B cell (primary cell): Measurements from ENCODE around the gene CFAP61. TPM values are rescaled to one million over a fixed set of nuclear protein-coding genes. Genes with fewer than 3 reads are reported as not detected.

Experiments
- ATAC-seq: fragments of 200-7000 bp; cut with Tn5 transposase; one replicate; pipeline ENCODE4 v1.10.0; 2021; ENCODE audit warnings: low read depth, mild to moderate bottlenecking, moderate number of reproducible peaks, moderate library complexity
- CTCF ChIA-PET: fragments of 350-600 bp; sonication (Branson Sonifier 250); formaldehyde crosslinking; loops from one replicate; lab custom pipeline; 2021; ENCODE audit warnings: antibody characterized with exemption, inconsistent platforms; lab: Charles Lee
- POLR2A ChIA-PET: fragments of 350-600 bp; sonication (Branson Sonifier 250); formaldehyde crosslinking; loops from one replicate; lab custom pipeline; 2021; ENCODE audit warnings: antibody characterized with exemption; lab: Charles Lee
- DNase-seq: peaks from one replicate; pipeline ENCODE4 v3.0.0; 2013
- H2AFZ ChIP-seq: 2 replicates; pipeline ENCODE4 v1.6.1; 2012; ENCODE audit warnings: mild to moderate bottlenecking, low read depth, low read length; ENCODE audit not compliant: insufficient read depth, poor library complexity, severe bottlenecking
- H3K27ac ChIP-seq, 2 donors: 1 replicate in 1 of 2; 2 replicates in 1 of 2; pipeline ENCODE4 v1.5.1; 2012 to 2013; ENCODE audit warnings: low read length in 2 of 2, mild to moderate bottlenecking in 2 of 2, moderate library complexity in 1 of 2
- H3K27me3 ChIP-seq, 4 experiments: fragments of 200-600 bp in 1 of 4; sonication (generic) in 1 of 4; replicated peaks in 1 of 4; 1 replicate in 2 of 4; 2 replicates in 2 of 4; pipeline versions ENCODE4 v1.6.1 to v1.7.0; 2013 to 2016; ENCODE audit warnings: low read length in 3 of 4, mild to moderate bottlenecking in 2 of 4, mixed read lengths in 1 of 4, moderate library complexity in 1 of 4; ENCODE audit not compliant: insufficient read depth in 4 of 4, control insufficient read depth in 3 of 4; ENCODE audit errors: control extremely low read depth in 1 of 4
- H3K36me3 ChIP-seq, 2 experiments: replicated peaks in 1 of 2; 1 replicate in 1 of 2; 2 replicates in 1 of 2; pipeline versions ENCODE4 v1.6.1 to v1.7.1; 2013; ENCODE audit warnings: low read length in 1 of 2; ENCODE audit not compliant: insufficient read depth in 2 of 2, control insufficient read depth in 1 of 2; ENCODE audit errors: control extremely low read depth in 1 of 2, extremely low read depth in 1 of 2
- H3K4me1 ChIP-seq, 2 donors: fragments of 200-600 bp in 1 of 2; sonication (generic) in 1 of 2; 1 replicate in 1 of 2; 2 replicates in 1 of 2; pipeline versions ENCODE4 v1.5.1 to v1.6.1; 2013 to 2017; ENCODE audit warnings: low read length in 2 of 2; ENCODE audit not compliant: control insufficient read depth in 2 of 2, insufficient read depth in 2 of 2
- H3K4me2 ChIP-seq: replicated peaks from 2 replicates; pipeline ENCODE3; 2012; ENCODE audit warnings: mild to moderate bottlenecking, low read depth, low read length; ENCODE audit not compliant: poor library complexity, severe bottlenecking
- H3K4me3 ChIP-seq, 5 experiments: fragments of 200-600 bp in 1 of 5; sonication (generic) in 1 of 5; 1 replicate in 3 of 5; 2 replicates in 2 of 5; pipeline versions ENCODE4 v1.5.1 to v1.7.0; 2011 to 2016; ENCODE audit warnings: low read length in 4 of 5, mild to moderate bottlenecking in 4 of 5, low read depth in 2 of 5, control low read depth in 1 of 5, moderate library complexity in 1 of 5; ENCODE audit not compliant: insufficient read depth in 1 of 5; ENCODE audit errors: control extremely low read depth in 1 of 5, extremely low read depth in 1 of 5
- H3K79me2 ChIP-seq: fragments of 200-600 bp; sonication (generic); one replicate; pipeline ENCODE4 v1.6.0; 2016; ENCODE audit warnings: low read length; ENCODE audit not compliant: control insufficient read depth, insufficient read depth
- H3K9ac ChIP-seq: fragments of 200-600 bp; sonication (generic); 2 replicates; pipeline ENCODE4 v1.6.1; 2017; ENCODE audit warnings: mild to moderate bottlenecking, low read length, moderate library complexity
- H3K9me3 ChIP-seq, 3 donors: one replicate each; pipeline versions ENCODE4 v1.6.1 to v1.7.1; 2013; ENCODE audit warnings: low read length in 2 of 3; ENCODE audit not compliant: control insufficient read depth in 2 of 3, insufficient read depth in 1 of 3; ENCODE audit errors: control extremely low read depth in 1 of 3
- H4K20me1 ChIP-seq: 2 replicates; pipeline ENCODE4 v1.6.0; 2012; ENCODE audit warnings: mild to moderate bottlenecking, low read length; ENCODE audit not compliant: insufficient read depth, control insufficient read depth, poor library complexity, severe bottlenecking
- H3K27ac Mint-ChIP-seq: one replicate; pipeline ENCODE4 v1.8.0; 2021; ENCODE audit warnings: mixed read lengths
- H3K27me3 Mint-ChIP-seq: one replicate; pipeline ENCODE4 v1.8.0; 2021; ENCODE audit warnings: mixed read lengths
- H3K4me1 Mint-ChIP-seq: one replicate; pipeline ENCODE4 v1.8.0; 2021; ENCODE audit warnings: mixed read lengths
- H3K4me3 Mint-ChIP-seq: one replicate; pipeline ENCODE4 v1.8.0; 2021; ENCODE audit warnings: mixed read lengths
- H3K9me3 Mint-ChIP-seq: one replicate; pipeline ENCODE4 v1.8.0; 2022; ENCODE audit warnings: mixed read lengths; ENCODE audit not compliant: insufficient read depth
- EZH2 ChIP-seq: IDR thresholded peaks from 2 replicates; pipeline ENCODE4 v1.6.1; 2012; ENCODE audit warnings: borderline replicate concordance, low read depth, mild to moderate bottlenecking, moderate library complexity, low read length; ENCODE audit not compliant: insufficient read depth, poor library complexity, severe bottlenecking
- WGBS: methylation state at CpG from one replicate; pipeline ENCODE4 v1.1.5; 2013; ENCODE audit warnings: missing lambda C conversion rate; ENCODE audit not compliant: insufficient coverage; 5-methylcytosine and 5-hydroxymethylcytosine counted together
- intact Hi-C: fragments of 100-400 bp; cut with micrococcal nuclease; formaldehyde crosslinking; loops from one replicate; pipeline ENCODE4 v1.10.0; 2022
- polyA plus RNA-seq: library from polyadenylated mRNA; depleted of rRNA; stranded (reverse); fragments of >200 nt; gene quantifications from 2 replicates; pipeline ENCODE4 v1.2.3, GENCODE V29; 2012
- total RNA-seq, 2 donors: library from RNA; stranded (reverse); fragments of 120-200 nt in 1 of 2; gene quantifications; 1 replicate in 1 of 2; 2 replicates in 1 of 2; pipeline versions ENCODE4 v1.2.3 to v1.2.4, GENCODE V29; 2013 to 2022
- TF ChIP-seq, protein P1 (sequence below): fragments of 200-600 bp; IDR thresholded peaks from one replicate; pipeline ENCODE4 v1.8.0; 2022; ENCODE audit warnings: antibody characterized with exemption, mild to moderate bottlenecking

The CFAP61 gene
- total and polyA plus RNA-seq, 2 donors (not counting 1 experiment from before 2014, with no cell fraction given) = not detected

DNA sequence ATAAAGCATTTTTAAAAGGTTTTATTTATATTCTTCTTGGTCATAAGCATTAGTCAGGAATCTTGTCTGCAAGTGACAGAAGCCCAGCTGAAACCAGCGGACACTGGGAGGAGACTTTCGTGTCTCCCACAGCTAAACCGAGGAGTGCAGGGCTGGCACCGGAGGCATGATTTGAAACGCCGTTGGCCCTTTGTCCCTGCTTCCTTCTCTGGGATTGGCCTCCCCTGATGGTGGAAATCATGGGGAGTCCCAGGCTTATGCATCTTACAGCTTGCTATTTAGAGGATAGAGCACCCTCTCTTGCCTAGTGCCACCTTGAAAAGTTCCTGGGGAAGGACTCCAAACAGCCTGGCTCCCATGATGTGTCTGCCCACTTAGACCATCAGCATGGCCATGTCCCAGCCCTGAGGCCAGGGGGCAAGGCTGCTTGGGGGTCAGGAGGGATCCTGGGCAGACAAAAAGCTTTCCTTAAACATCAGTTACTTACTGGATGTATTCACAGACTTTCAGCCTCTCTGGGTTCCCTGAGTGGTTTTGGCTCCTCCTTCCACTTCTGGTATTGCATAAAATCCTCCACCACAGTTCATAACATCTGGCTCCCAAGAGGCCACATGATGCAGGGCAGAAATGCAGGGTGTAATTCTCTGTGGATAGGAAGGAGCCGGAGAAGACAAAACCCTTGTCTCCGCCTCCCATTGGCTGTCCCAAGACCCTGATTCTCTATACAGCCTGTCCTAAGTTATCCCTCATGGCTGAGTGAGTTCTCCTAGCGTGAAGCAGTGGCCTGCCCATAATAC is 266.2 kb downstream of the CFAP61 start:
- Histone ChIP-seq H3K4me3 (no peak overlapping the region), H3K36me3 (no peaks in the 10 kb centered on the region), H3K9me3 (peaks cover 0 to 10% (median 3%) of the 10 kb centered on the region in 3 donors), H3K27ac (no peak overlapping the region), H3K79me2 (no peaks in the 10 kb centered on the region), H3K9ac (no peak overlapping the region), H2AFZ (no peak overlapping the region), H3K4me2 (no peak overlapping the region), H3K4me1 (peaks cover 0 to 13% of the 10 kb centered on the region in 2 donors), H3K27me3 (no peaks in the 10 kb centered on the region), H4K20me1 (no peaks in the 10 kb centered on the region)
- no peaks in the 10 kb centered on the region for H3K9me3 Mint-ChIP-seq
- TF ChIP-seq EZH2 = no peak
- TF ChIP-seq, protein P1, sequence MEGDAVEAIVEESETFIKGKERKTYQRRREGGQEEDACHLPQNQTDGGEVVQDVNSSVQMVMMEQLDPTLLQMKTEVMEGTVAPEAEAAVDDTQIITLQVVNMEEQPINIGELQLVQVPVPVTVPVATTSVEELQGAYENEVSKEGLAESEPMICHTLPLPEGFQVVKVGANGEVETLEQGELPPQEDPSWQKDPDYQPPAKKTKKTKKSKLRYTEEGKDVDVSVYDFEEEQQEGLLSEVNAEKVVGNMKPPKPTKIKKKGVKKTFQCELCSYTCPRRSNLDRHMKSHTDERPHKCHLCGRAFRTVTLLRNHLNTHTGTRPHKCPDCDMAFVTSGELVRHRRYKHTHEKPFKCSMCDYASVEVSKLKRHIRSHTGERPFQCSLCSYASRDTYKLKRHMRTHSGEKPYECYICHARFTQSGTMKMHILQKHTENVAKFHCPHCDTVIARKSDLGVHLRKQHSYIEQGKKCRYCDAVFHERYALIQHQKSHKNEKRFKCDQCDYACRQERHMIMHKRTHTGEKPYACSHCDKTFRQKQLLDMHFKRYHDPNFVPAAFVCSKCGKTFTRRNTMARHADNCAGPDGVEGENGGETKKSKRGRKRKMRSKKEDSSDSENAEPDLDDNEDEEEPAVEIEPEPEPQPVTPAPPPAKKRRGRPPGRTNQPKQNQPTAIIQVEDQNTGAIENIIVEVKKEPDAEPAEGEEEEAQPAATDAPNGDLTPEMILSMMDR = no peak
- POLR2A ChIA-PET = no interaction called here
- no peak overlapping the region for H3K4me3 Mint-ChIP-seq
- H3K4me1 Mint-ChIP-seq = peaks cover 11% of the 10 kb centered on the region
- CTCF ChIA-PET = no interaction called here
- ATAC-seq (no peak), DNase-seq (no peak)
- H3K27me3 Mint-ChIP-seq = no peaks in the 10 kb centered on the region
- 85% methylated on average over 7 of the region's 9 CpGs for WGBS
- intact Hi-C loops = no loop called here
- H3K27ac Mint-ChIP-seq = no peak overlapping the region

DNA sequence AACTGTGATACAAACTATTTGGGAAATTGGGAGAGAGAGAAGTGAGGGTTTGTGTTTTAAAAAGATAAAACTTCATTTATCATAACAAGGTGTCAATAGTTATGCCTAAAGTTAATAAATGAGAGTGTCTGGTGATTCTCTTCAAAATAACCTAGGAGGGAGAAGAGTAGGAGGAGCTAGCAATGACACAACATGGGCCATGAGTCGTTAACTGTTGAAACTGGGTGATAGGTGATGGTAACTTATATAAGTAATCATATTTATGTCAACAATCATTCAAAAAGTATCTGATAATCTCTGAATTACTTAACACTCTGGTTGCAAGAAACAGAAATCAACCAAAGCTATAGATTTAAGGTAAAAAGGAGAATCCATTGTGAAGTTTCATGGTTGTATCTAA is 268.8 kb downstream of the CFAP61 start:
- no peak overlapping the region for H2AFZ ChIP-seq
- no peak overlapping the region for H3K4me2 ChIP-seq
- ATAC-seq (no peak), DNase-seq (no peak)
- H3K27ac Mint-ChIP-seq = no peak overlapping the region
- no peaks in the 10 kb centered on the region for H3K79me2 ChIP-seq
- H3K27me3 ChIP-seq = no peaks in the 10 kb centered on the region
- H3K9me3 ChIP-seq = peaks cover 0 to 4% (median 3%) of the 10 kb centered on the region in 3 donors
- no peaks in the 10 kb centered on the region for H3K9me3 Mint-ChIP-seq
- peaks cover 11% of the 10 kb centered on the region for H3K4me1 Mint-ChIP-seq
- no peak for TF ChIP-seq EZH2
- TF ChIP-seq, protein P1 = no peak
- ChIA-PET POLR2A (no interaction called here), CTCF (no interaction called here)
- H3K9ac ChIP-seq = no peak overlapping the region
- peaks cover 0 to 13% of the 10 kb centered on the region in 2 donors for H3K4me1 ChIP-seq
- H3K27me3 Mint-ChIP-seq = peaks cover 3% of the 10 kb centered on the region
- H3K4me3 ChIP-seq = no peak overlapping the region
- WGBS = no CpG with 5 or more reads among the region's 1 CpG
- H3K36me3 ChIP-seq = no peaks in the 10 kb centered on the region
- H4K20me1 ChIP-seq = no peaks in the 10 kb centered on the region
- H3K4me3 Mint-ChIP-seq = no peak overlapping the region
- no peak overlapping the region for H3K27ac ChIP-seq
- intact Hi-C loops = no loop called here
